ENCODE results near the gene WFS1. TPM values are rescaled to one million over a fixed set of nuclear protein-coding genes. Genes with fewer than 3 reads are reported as not detected.

WFS1 gene
- polyA plus RNA-seq, 1 experiment = 46.8 TPM

DNA sequence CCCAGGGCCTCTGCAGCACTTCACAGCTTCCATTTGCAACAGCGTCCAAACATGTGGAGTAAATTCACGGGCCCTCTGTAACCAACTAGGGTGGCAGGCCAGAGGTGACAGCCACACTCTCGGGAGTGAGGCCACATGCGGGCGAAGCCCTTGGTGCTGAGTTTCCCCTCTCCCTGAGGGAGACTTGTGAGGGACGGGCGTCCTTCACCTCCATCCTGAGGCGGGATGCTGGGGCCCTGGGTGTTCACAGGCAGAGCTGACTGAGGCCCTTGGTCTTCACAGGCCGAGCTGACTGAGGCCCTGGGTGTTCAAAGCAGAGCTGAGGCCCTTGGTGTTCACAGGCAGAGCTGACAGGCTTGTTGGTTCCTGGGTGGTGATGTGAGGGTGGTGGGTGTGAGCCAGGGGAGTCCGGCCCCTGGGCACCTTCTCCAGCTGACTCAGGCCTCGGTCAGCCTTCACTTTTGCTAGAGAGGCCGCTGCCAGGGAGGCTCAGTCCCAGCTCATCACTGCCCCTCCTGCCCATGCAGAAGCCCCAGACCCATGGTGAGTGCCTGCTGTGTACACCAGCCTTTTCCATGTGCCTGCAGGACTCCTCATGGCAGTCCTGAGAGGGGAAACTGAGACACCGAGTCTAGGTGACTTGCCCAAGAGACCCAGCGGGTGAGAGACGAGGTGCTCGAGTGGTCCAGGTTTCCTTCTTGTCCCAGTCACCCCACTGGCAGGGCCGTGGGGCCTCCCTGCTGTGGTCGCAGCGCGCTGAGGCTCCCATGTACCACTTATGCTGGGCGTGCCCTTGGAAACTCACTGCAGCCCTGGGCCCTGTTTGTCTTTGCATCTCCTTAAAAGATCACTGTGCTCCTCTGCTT is 8.5 kb downstream of the WFS1 start:
- ChIA-PET POLR2A (interaction anchor here (1.6 kb wide), 1 partner anchor 9 kb away, joined by 7 read pairs; the partner anchor contains the start of gene WFS1), CTCF (interaction anchor here (0.9 to 2.0 kb wide), 3 partner anchors 14 to 54 kb away, joined by 4 to 5 read pairs (median 4); no protein-coding TSS in a partner anchor)
- Histone ChIP-seq H3K9me3 (ENCODE audit: control insufficient read depth, insufficient read depth, low read length) (no peaks in the 10 kb centered on the region; the same call in 1 of the 2 replicates), H3K4me3 (ENCODE audit: low read depth, low read length) (no peak overlapping the region), H3K27ac (ENCODE audit: low read depth, low read length) (peak overlapping the region; percentile 21), H3K27me3 (ENCODE audit: control insufficient read depth, insufficient read depth, low read length) (no peaks in the 10 kb centered on the region)
- DNase-seq (ENCODE audit: low read depth, low spot score) = no peak
- TF ChIP-seq, protein P1, sequence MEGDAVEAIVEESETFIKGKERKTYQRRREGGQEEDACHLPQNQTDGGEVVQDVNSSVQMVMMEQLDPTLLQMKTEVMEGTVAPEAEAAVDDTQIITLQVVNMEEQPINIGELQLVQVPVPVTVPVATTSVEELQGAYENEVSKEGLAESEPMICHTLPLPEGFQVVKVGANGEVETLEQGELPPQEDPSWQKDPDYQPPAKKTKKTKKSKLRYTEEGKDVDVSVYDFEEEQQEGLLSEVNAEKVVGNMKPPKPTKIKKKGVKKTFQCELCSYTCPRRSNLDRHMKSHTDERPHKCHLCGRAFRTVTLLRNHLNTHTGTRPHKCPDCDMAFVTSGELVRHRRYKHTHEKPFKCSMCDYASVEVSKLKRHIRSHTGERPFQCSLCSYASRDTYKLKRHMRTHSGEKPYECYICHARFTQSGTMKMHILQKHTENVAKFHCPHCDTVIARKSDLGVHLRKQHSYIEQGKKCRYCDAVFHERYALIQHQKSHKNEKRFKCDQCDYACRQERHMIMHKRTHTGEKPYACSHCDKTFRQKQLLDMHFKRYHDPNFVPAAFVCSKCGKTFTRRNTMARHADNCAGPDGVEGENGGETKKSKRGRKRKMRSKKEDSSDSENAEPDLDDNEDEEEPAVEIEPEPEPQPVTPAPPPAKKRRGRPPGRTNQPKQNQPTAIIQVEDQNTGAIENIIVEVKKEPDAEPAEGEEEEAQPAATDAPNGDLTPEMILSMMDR (IDR thresholded peaks at IDR 0.05; ENCODE audit: low read depth, low read length) = no peak

DNA sequence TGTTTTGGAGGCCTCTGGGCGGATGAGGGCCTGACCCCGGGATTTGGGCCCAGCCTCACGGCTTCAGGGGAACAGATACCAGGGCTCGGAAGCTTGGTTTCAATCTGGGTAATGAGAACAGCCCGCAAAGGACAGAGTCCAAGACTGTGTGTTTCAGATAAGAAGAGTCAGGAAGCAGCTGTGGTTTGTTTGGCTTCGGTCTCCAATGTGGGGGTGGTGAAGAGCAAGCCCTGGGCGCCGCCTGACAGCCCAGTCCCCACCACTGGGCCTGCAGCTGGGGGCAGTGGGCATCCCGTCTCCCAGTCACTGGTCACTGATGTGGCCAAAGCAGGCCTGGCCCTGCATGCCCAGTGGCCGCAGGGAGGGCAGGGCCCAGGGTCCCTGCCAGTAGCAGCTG is 9.1 kb downstream of the WFS1 start:
- ChIA-PET CTCF (interaction anchor here (0.8 to 2.0 kb wide), 4 partner anchors 15 to 53 kb away, joined by 4 to 5 read pairs (median 4); no protein-coding TSS in a partner anchor), POLR2A (interaction anchor here (1.6 kb wide), 1 partner anchor 9 kb away, joined by 7 read pairs; the partner anchor contains the start of gene WFS1)
- Histone ChIP-seq H3K9me3 (ENCODE audit: control insufficient read depth, insufficient read depth, low read length) (no peaks in the 10 kb centered on the region; the same call in 1 of the 2 replicates), H3K4me3 (ENCODE audit: low read depth, low read length) (no peak overlapping the region), H3K27ac (ENCODE audit: low read depth, low read length) (peak overlapping the region; percentile 31), H3K27me3 (ENCODE audit: control insufficient read depth, insufficient read depth, low read length) (no peaks in the 10 kb centered on the region)
- DNase-seq (ENCODE audit: low read depth, low spot score) = no peak
- TF ChIP-seq, protein P1 (IDR thresholded peaks at IDR 0.05; ENCODE audit: low read depth, low read length) = no peak

DNA sequence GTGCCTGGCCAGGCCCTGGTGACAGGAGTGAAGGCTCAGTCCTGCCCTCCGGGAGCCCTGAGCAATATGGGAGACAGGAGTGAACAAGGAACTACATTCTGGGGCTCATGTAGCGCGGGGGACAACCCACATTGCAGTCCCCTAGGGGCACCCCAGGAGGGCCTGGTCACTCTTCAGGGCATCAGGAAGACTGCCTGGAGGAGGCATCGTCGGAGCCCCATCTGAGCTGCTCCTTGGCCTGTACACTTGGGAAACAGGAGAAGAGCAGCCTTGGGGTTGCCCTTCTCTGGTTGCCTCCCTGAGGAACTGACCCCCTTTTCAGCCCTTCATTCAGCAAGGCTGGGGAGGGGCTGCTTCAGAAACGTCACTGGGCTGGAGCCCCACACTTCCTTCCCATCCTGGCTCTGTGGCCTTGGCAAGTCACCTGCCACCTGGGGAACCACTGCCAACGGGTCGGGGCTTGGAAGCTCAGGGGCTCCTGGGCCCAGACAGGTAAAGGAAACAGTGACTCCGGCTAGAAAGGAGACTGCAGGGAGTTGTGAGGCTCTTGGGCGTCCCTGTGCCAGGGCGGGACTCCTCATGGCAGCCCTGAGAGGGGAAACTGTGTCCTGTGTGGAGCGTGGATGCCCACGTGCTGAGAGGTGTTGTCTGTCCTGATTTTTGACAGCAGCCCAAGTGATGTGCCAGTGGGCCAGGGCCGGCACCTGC is 10.1 kb downstream of the WFS1 start:
- no peaks in the 10 kb centered on the region; the same call in 1 of the 2 replicates for H3K9me3 ChIP-seq (ENCODE audit: control insufficient read depth, insufficient read depth, low read length)
- TF ChIP-seq, protein P1 (IDR thresholded peaks at IDR 0.05; ENCODE audit: low read depth, low read length) = no peak
- CTCF ChIA-PET = interaction anchor here (0.8 to 1.8 kb wide), 3 partner anchors 29 to 52 kb away, joined by 4 to 5 read pairs (median 5); no protein-coding TSS in a partner anchor
- no peaks in the 10 kb centered on the region for H3K27me3 ChIP-seq (ENCODE audit: control insufficient read depth, insufficient read depth, low read length)
- POLR2A ChIA-PET = interaction anchor here (0.6 kb wide), 1 partner anchor 10 kb away, joined by 4 read pairs; the partner anchor contains the start of gene WFS1
- no peak for DNase-seq (ENCODE audit: low read depth, low spot score)
- H3K27ac ChIP-seq (ENCODE audit: low read depth, low read length) = no peak overlapping the region
- H3K4me3 ChIP-seq (ENCODE audit: low read depth, low read length) = no peak overlapping the region

DNA sequence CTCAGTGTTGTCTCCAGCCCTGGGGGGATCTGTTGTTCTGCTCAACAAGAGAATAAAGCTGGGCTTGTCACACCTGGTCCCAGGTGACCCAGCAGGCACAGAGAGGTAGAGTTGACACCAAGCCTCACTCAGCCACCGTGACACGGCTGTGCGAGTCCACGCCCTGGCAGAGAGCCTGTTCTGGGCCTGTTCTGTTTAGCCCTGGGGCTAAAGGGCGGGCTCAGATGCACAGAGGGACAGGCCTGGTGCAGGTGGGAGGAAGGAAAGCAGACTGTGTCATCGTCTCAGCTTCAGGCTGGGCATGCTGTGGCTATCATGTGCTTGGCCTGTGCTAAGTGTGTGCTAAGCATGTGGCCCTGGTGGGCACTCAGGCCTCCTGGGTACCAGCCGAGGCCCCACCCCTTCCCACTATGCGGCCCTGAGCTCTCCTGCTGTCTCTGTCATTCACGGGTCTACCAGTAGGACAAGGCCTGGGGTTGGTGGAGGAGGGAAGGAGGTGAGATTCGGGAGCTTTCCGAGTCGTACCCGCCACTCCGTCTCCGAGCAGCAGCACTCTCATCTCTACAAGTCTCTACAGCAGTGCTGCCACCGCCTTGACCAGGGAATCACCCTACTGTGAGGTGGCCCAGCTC is 10.8 kb downstream of the WFS1 start:
- TF ChIP-seq, protein P1 (IDR thresholded peaks at IDR 0.05; ENCODE audit: low read depth, low read length) = no peak
- Histone ChIP-seq H3K4me3 (ENCODE audit: low read depth, low read length) (no peak overlapping the region), H3K27me3 (ENCODE audit: control insufficient read depth, insufficient read depth, low read length) (no peaks in the 10 kb centered on the region), H3K9me3 (ENCODE audit: control insufficient read depth, insufficient read depth, low read length) (no peaks in the 10 kb centered on the region; the same call in 1 of the 2 replicates), H3K27ac (ENCODE audit: low read depth, low read length) (no peak overlapping the region)
- DNase-seq (ENCODE audit: low read depth, low spot score) = no peak
- ChIA-PET CTCF (interaction anchor here (1.4 kb wide), 1 partner anchor 11 kb away, joined by 3 read pairs; the partner anchor contains the start of gene WFS1), POLR2A (interaction anchor here (0.6 kb wide), 1 partner anchor 11 kb away, joined by 4 read pairs; the partner anchor contains the start of gene WFS1)

Data from AG04450 (cell line).